AG09319 (cell line): Measurements from ENCODE around the gene TMPRSS6.

Experiments
- DNase-seq: peaks from one replicate; pipeline ENCODE4 v3.0.0-alpha.2; 2010; ENCODE audit warnings: low read depth; ENCODE audit errors: extremely low read depth
- TF ChIP-seq, protein P1 (sequence below): IDR thresholded peaks from 2 replicates; pipeline ENCODE4 v1.5.1; 2011; ENCODE audit warnings: low read depth, mild to moderate bottlenecking, inconsistent platforms, low read length, moderate library complexity

TMPRSS6 gene

DNA sequence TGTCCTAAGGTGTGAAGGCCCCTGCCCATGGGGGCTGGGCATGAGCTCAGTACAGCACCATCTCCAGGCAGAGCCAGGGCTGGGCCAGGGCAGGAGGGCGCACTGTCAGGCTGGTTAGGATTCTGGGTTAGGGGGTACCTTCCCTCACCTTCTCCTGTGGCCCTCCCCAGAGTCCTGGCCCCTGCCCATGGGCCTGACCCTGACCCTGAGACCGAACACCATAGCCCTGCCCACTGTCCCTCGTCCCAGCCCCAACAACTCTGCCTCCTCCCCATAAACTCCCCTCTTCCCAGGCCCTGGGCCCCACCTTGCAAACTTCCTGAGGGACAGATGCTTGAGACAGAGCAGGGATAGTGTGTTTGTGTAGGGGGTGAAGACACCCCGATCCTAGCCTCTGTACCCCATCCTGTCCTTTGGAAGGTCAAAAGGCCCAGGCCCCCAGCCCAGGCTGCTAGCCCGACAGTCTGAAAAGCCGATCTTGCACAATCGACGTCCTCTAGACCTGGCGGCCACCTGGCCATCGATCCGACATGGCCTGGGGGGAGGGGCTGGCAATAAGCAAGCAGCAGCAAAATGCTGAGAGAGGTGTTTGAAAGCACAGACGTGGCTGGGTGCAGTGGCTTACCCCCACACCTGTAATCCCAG lies 2.7 kb upstream of the TMPRSS6 start:
- no peak for DNase-seq

DNA sequence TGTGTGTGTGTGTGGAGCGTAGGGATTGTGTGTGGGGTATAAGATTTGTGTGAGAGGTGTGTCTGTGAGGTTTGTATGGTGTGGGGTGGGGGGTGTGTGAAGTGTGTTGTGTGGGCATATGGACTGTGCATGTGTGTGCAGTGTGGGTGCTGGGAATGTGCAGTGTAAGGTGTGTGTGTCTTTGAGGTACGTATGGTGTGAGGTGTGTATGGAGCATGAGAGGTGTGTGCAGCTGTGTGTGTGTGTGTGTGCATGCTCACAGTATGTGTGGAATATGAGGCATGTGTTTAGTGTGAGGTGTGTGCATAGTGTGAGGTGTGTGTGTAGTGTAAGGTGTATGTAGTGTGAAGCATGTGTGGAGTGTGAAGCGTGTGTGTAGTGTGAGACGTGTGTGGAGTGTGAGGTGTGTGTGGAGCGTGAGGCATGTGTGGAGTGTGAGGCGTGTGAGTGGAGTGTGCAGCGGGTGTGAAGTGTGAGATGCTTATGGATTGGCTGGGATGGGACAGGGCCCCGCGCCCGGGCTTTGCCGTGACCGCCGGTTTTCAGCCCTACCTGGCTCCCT lies 1.7 kb upstream of the TMPRSS6 start:
- TF ChIP-seq, protein P1, sequence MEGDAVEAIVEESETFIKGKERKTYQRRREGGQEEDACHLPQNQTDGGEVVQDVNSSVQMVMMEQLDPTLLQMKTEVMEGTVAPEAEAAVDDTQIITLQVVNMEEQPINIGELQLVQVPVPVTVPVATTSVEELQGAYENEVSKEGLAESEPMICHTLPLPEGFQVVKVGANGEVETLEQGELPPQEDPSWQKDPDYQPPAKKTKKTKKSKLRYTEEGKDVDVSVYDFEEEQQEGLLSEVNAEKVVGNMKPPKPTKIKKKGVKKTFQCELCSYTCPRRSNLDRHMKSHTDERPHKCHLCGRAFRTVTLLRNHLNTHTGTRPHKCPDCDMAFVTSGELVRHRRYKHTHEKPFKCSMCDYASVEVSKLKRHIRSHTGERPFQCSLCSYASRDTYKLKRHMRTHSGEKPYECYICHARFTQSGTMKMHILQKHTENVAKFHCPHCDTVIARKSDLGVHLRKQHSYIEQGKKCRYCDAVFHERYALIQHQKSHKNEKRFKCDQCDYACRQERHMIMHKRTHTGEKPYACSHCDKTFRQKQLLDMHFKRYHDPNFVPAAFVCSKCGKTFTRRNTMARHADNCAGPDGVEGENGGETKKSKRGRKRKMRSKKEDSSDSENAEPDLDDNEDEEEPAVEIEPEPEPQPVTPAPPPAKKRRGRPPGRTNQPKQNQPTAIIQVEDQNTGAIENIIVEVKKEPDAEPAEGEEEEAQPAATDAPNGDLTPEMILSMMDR: no peak

More for the DNA sequence above, 2.7 kb upstream of the TMPRSS6 start:
- TF ChIP-seq, protein P1: no peak

GRCh38 chr22:37107816-37108621 lies 1.5 kb downstream of the TMPRSS6 start:
- TF ChIP-seq, protein P1: no peak

More for the DNA sequence above, 1.7 kb upstream of the TMPRSS6 start:
- no peak for DNase-seq

GRCh38 chr22:37105990-37106389 lies 3.5 kb downstream of the TMPRSS6 start:
- TF ChIP-seq, protein P1: no peak
- no peak for DNase-seq

More at GRCh38 chr22:37107816-37108621, 1.5 kb downstream of the TMPRSS6 start:
- no peak for DNase-seq

- TF ChIP-seq, protein P1: no peak
- no peak for DNase-seq
These were observed 4.4 kb downstream of the TMPRSS6 start for GRCh38 chr22:37105154-37105553.

GRCh38 chr22:37103656-37104452 lies 5.7 kb downstream of the TMPRSS6 start:
- TF ChIP-seq, protein P1: no peak
- DNase-seq: no peak
